ENCODE data around the gene SIAH3. TPM values are rescaled to one million over a fixed set of nuclear protein-coding genes. Genes with fewer than 3 reads are reported as not detected.

The SIAH3 gene
- total RNA-seq, 1 experiment from 2014 or later: not detected

DNA sequence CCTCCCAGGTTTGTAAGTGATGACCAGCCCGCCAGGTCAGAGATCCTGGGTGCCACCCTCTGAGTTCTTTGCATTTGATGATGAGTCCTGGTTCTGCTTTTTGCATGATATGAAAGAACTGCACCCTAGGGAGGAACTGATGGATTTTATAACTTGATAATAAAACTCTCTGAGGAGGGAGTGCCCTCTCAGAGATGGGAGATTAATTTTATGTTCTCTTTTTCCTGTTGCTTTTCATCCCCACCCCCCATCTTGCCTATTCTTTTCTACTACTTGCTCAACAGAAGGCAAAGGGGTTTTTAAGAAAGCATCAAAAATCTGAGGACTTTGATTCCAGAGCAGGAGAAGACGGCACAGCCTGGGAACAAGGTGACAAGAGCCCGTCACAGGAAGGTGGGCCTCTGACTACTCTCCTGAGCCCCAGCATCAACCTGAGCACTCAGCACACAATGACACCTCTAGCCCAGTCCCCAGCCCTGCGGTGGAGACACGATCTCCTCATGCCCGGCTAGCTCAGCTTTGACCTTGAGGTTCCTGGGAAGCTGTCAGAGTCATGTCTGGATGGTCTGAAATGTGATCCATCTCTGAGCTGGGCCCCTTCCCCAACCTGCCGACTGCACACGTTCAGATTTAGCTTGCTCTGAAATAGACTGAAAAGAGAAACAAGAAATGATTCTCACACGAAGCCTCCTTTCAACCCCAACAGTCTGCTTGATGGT is 69.1 kb downstream of the SIAH3 start:
- Histone ChIP-seq H2AFZ (ENCODE audit: low read length) (no peak overlapping the region), H3K18ac (ENCODE audit: insufficient read length, low read depth, low read length) (no peak overlapping the region), H3K4me2 (ENCODE audit: insufficient read depth, insufficient read length, low read length) (no peak overlapping the region), H3K4ac (ENCODE audit: low read depth, low read length) (no peak overlapping the region), H3K79me1 (ENCODE audit: insufficient read depth, low read depth, low read length, poor library complexity, severe bottlenecking) (no peaks in the 10 kb centered on the region), H3T11ph (ENCODE audit: low read length) (no peak overlapping the region), H3K79me2 (ENCODE audit: insufficient read depth, low read length) (no peaks in the 10 kb centered on the region), H2BK12ac (ENCODE audit: insufficient read length, low read depth, low read length) (no peak overlapping the region), H2BK120ac (ENCODE audit: low read depth, low read length, poor library complexity, severe bottlenecking) (no peak overlapping the region), H3K14ac (ENCODE audit: insufficient read depth, low read length) (no peak overlapping the region), H2BK20ac (ENCODE audit: low read depth, low read length, poor library complexity, severe bottlenecking) (no peak overlapping the region), H3K9me3 (ENCODE audit: control insufficient read depth, low read depth, low read length) (no peaks in the 10 kb centered on the region), H3K27ac (ENCODE audit: insufficient read length, low read depth, low read length) (no peak overlapping the region), H2BK15ac (ENCODE audit: low read depth, low read length) (no peak overlapping the region), H4K91ac (ENCODE audit: insufficient read length, low read depth, low read length) (no peak overlapping the region), H3K9ac (ENCODE audit: extremely low read depth, insufficient read length, low read length) (no peak overlapping the region), H2AK5ac (ENCODE audit: insufficient read length, low read length) (no peak overlapping the region), H3K4me1 (ENCODE audit: insufficient read depth, low read length) (no peaks in the 10 kb centered on the region), H4K5ac (ENCODE audit: insufficient read length, low read depth, low read length) (no peak overlapping the region), H4K20me1 (ENCODE audit: control insufficient read depth, insufficient read depth, insufficient read length) (no peaks in the 10 kb centered on the region), H3K56ac (ENCODE audit: insufficient read length, low read depth, low read length) (no peak overlapping the region), H3K23me2 (ENCODE audit: insufficient read length, low read depth, low read length, poor library complexity, severe bottlenecking) (no peaks in the 10 kb centered on the region), H3K27me3 (ENCODE audit: insufficient read depth, low read length) (no peaks in the 10 kb centered on the region), H4K8ac (replicated peaks; ENCODE audit: insufficient read length, low read depth, low read length) (no peak overlapping the region), H2BK5ac (ENCODE audit: insufficient read length, low read length) (no peak overlapping the region), H3K23ac (ENCODE audit: insufficient read length, low read depth, low read length) (no peak overlapping the region)
- no peak for DNase-seq
- peaks cover 0 to 2% (median 0%) of the 10 kb centered on the region in 3 experiments; a peak in 2 of 7 replicates for H3K36me3 Mint-ChIP-seq (ENCODE audit: insufficient read depth in 1 of 3, low read depth in 3 of 3)
- H3K27me3 Mint-ChIP-seq (ENCODE audit: low read depth): no peaks in the 10 kb centered on the region; the same call in none of the 2 replicates
- peak overlapping the region in 1 of 3 experiments; percentile 32; a peak in 1 of 7 replicates for H3K27ac Mint-ChIP-seq
- H3K9me3 Mint-ChIP-seq: no peaks in the 10 kb centered on the region
- WGBS (ENCODE audit: extremely low coverage, insufficient read length, low lambda C conversion rate): no CpG with 5 or more reads among the region's 9 CpGs
- TF ChIP-seq, protein P1, sequence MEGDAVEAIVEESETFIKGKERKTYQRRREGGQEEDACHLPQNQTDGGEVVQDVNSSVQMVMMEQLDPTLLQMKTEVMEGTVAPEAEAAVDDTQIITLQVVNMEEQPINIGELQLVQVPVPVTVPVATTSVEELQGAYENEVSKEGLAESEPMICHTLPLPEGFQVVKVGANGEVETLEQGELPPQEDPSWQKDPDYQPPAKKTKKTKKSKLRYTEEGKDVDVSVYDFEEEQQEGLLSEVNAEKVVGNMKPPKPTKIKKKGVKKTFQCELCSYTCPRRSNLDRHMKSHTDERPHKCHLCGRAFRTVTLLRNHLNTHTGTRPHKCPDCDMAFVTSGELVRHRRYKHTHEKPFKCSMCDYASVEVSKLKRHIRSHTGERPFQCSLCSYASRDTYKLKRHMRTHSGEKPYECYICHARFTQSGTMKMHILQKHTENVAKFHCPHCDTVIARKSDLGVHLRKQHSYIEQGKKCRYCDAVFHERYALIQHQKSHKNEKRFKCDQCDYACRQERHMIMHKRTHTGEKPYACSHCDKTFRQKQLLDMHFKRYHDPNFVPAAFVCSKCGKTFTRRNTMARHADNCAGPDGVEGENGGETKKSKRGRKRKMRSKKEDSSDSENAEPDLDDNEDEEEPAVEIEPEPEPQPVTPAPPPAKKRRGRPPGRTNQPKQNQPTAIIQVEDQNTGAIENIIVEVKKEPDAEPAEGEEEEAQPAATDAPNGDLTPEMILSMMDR (conservative IDR thresholded peaks at IDR 0.05): no peak
- peaks cover 11 to 18% of the 10 kb centered on the region in 2 experiments for H3K4me1 Mint-ChIP-seq
- H3K4me3 Mint-ChIP-seq: no peak overlapping the region
